Gastrocnemius medialis (tissue), 4 donors: Measurements from ENCODE around the gene PAX6. TPM values are rescaled to one million over a fixed set of nuclear protein-coding genes. Genes with fewer than 3 reads are reported as not detected.

Experiments used
- ATAC-seq, 2 donors: fragments of 150-250 bp; one replicate each; pipeline ENCODE4 v1.9.1; 2016
- DNase-seq, 2 donors: peaks; one replicate each; pipeline ENCODE4 v3.0.0-alpha.2; 2019
- H3K27ac ChIP-seq, 4 donors: fragments of 200-600 bp; sonication (generic); 1 replicate in 1 of 4; 2 replicates in 3 of 4; pipeline ENCODE4 v1.5.1; 2016 to 2018; ENCODE audit warnings: mild to moderate bottlenecking in 2 of 4, moderate library complexity in 1 of 4
- H3K27me3 ChIP-seq, 3 donors: fragments of 200-600 bp; sonication (generic) in 2 of 3; 1 replicate in 1 of 3; 2 replicates in 2 of 3; pipeline versions ENCODE4 v1.5.1 to v1.6.0; 2016 to 2019; ENCODE audit warnings: mild to moderate bottlenecking in 1 of 3, moderate library complexity in 1 of 3
- H3K36me3 ChIP-seq, 2 donors: fragments of 200-600 bp; sonication (generic) in 1 of 2; one replicate each; pipeline ENCODE4 v1.5.1; 2017 to 2018
- H3K4me1 ChIP-seq, 2 donors: fragments of 200-600 bp; sonication (generic) in 1 of 2; one replicate each; pipeline ENCODE4 v1.5.1; 2016 to 2017; ENCODE audit warnings: mild to moderate bottlenecking in 2 of 2
- H3K4me3 ChIP-seq, 4 donors: fragments of 200-600 bp; sonication (generic) in 3 of 4; 1 replicate in 1 of 4; 2 replicates in 3 of 4; pipeline ENCODE4 v1.5.1; 2016 to 2019; ENCODE audit warnings: mild to moderate bottlenecking in 2 of 4
- H3K9me3 ChIP-seq, 3 donors: fragments of 200-600 bp; sonication (generic) in 2 of 3; 1 replicate in 1 of 3; 2 replicates in 2 of 3; pipeline ENCODE4 v1.5.1; 2016 to 2019
- CTCF ChIP-seq, 5 experiments: fragments of 450-650 bp in 3 of 5; fragments of 200-600 bp in 2 of 5; sonication (generic) in 2 of 5; IDR thresholded peaks in 4 of 5; conservative IDR thresholded peaks in 1 of 5; 1 replicate in 4 of 5; 2 replicates in 1 of 5; pipeline ENCODE4 v1.5.1; 2016 to 2019; ENCODE audit warnings: antibody characterized with exemption in 5 of 5, mild to moderate bottlenecking in 3 of 5, moderate library complexity in 3 of 5
- POLR2A ChIP-seq, 2 donors: fragments of 450-650 bp; IDR thresholded peaks; one replicate each; pipeline ENCODE4 v1.6.1; 2017; ENCODE audit warnings: antibody characterized with exemption in 2 of 2, mild to moderate bottlenecking in 2 of 2, moderate library complexity in 2 of 2
- in situ Hi-C, 4 donors: fragments of 200-750 bp; cut with MboI; loops; one replicate each; pipeline versions ENCODE4 v1.15.0 to v1.8.0; 2017; ENCODE audit warnings: low sequenced_read_pairs in 4 of 4
- intact Hi-C: fragments of 100-400 bp; cut with DNase I; formaldehyde crosslinking; loops from one replicate; pipeline ENCODE4 v1.15.1; 2023; ENCODE audit warnings: low total_unique reads
- total RNA-seq, 4 donors: library from RNA; depleted of rRNA; stranded (reverse); fragments of >200 nt; gene quantifications; one replicate each; pipeline versions ENCODE4 v1.1.0 to v1.2.3, GENCODE V29; 2016

The PAX6 gene
- total RNA-seq, 4 donors from 2014 or later: not detected

- Histone ChIP-seq H3K27me3 (no peaks in the 10 kb centered on the region), H3K4me3 (no peak overlapping the region), H3K36me3 (no peaks in the 10 kb centered on the region), H3K27ac (no peak overlapping the region), H3K4me1 (peaks cover 12 to 15% of the 10 kb centered on the region in 2 donors), H3K9me3 (no peaks in the 10 kb centered on the region)
- no peak for DNase-seq
- intact Hi-C loops (no loop called here), in situ Hi-C loops (no loop called here)
- ATAC-seq: no peak
- TF ChIP-seq POLR2A (IDR thresholded peaks at IDR 0.05) (no peak), CTCF (IDR thresholded peaks at IDR 0.05 in 4 of 5, conservative IDR thresholded peaks at IDR 0.05 in 1 of 5) (no peak)
These were observed 46.4 kb downstream of the PAX6 start for GRCh38 chr11:31764766-31765165.

GRCh38 chr11:31764261-31764660 lies 46.9 kb downstream of the PAX6 start:
- no peak for ATAC-seq
- no peak for TF ChIP-seq POLR2A (IDR thresholded peaks at IDR 0.05)
- TF ChIP-seq CTCF (IDR thresholded peaks at IDR 0.05 in 4 of 5, conservative IDR thresholded peaks at IDR 0.05 in 1 of 5): no peak
- Histone ChIP-seq H3K27ac (no peak overlapping the region), H3K4me1 (peaks cover 11% of the 10 kb centered on the region in 2 donors), H3K9me3 (no peaks in the 10 kb centered on the region), H3K4me3 (no peak overlapping the region), H3K27me3 (no peaks in the 10 kb centered on the region), H3K36me3 (no peaks in the 10 kb centered on the region)
- no peak for DNase-seq
- in situ Hi-C loops: no loop called here
- intact Hi-C loops: no loop called here

GRCh38 chr11:31763296-31763695 lies 47.8 kb downstream of the PAX6 start:
- intact Hi-C loops (no loop called here), in situ Hi-C loops (no loop called here)
- DNase-seq: no peak
- no peak for TF ChIP-seq POLR2A (IDR thresholded peaks at IDR 0.05)
- no peak for TF ChIP-seq CTCF (IDR thresholded peaks at IDR 0.05 in 4 of 5, conservative IDR thresholded peaks at IDR 0.05 in 1 of 5)
- peaks cover 1 to 3% of the 10 kb centered on the region in 2 donors for H3K4me1 ChIP-seq
- H3K27me3 ChIP-seq: no peaks in the 10 kb centered on the region
- H3K9me3 ChIP-seq: no peaks in the 10 kb centered on the region
- no peak overlapping the region for H3K4me3 ChIP-seq
- H3K36me3 ChIP-seq: no peaks in the 10 kb centered on the region
- ATAC-seq: no peak
- H3K27ac ChIP-seq: no peak overlapping the region

GRCh38 chr11:31761636-31762035 lies 49.5 kb downstream of the PAX6 start:
- in situ Hi-C loops: no loop called here
- TF ChIP-seq POLR2A (IDR thresholded peaks at IDR 0.05) (no peak), CTCF (IDR thresholded peaks at IDR 0.05 in 4 of 5, conservative IDR thresholded peaks at IDR 0.05 in 1 of 5) (no peak)

GRCh38 chr11:31757260-31757835 lies 53.8 kb downstream of the PAX6 start:
- Histone ChIP-seq H3K36me3 (no peaks in the 10 kb centered on the region), H3K27me3 (no peaks in the 10 kb centered on the region), H3K4me1 (peaks cover 7 to 11% of the 10 kb centered on the region in 2 donors), H3K9me3 (no peaks in the 10 kb centered on the region), H3K27ac (no peak overlapping the region), H3K4me3 (no peak overlapping the region)
- intact Hi-C loops (no loop called here), in situ Hi-C loops (no loop called here)
- no peak for TF ChIP-seq CTCF (IDR thresholded peaks at IDR 0.05 in 4 of 5, conservative IDR thresholded peaks at IDR 0.05 in 1 of 5)
- TF ChIP-seq POLR2A (IDR thresholded peaks at IDR 0.05): no peak
- ATAC-seq (no peak), DNase-seq (no peak)

More at GRCh38 chr11:31761636-31762035, 49.5 kb downstream of the PAX6 start:
- H3K36me3 ChIP-seq: no peaks in the 10 kb centered on the region
- no peaks in the 10 kb centered on the region for H3K27me3 ChIP-seq
- peaks cover 7 to 11% of the 10 kb centered on the region in 2 donors for H3K4me1 ChIP-seq
- H3K9me3 ChIP-seq: no peaks in the 10 kb centered on the region
- H3K27ac ChIP-seq: no peak overlapping the region
- no peak for ATAC-seq
- DNase-seq: no peak
- H3K4me3 ChIP-seq: no peak overlapping the region
- intact Hi-C loops: no loop called here
